HepG2 (cell line): ENCODE data around the gene ANXA2. TPM values are rescaled to one million over a fixed set of nuclear protein-coding genes. Genes with fewer than 3 reads are reported as not detected.

ENCODE experiments used
- CCDC6 ChIP-seq: sonication (generic); formaldehyde crosslinking; IDR thresholded peaks from 2 replicates; pipeline ENCODE4 v1.8.1; 2022; ENCODE audit warnings: mild to moderate bottlenecking, missing genetic modification reagents, moderate library complexity
- EED ChIP-seq: sonication (generic); formaldehyde crosslinking; IDR thresholded peaks from 2 replicates; pipeline ENCODE4 v1.5.0; 2020; ENCODE audit warnings: mild to moderate bottlenecking, missing genetic modification reagents
- FOXA3 ChIP-seq: IDR thresholded peaks from 2 replicates; pipeline ENCODE4 v1.6.1; 2016; ENCODE audit warnings: missing genetic modification reagents, missing compliant biosample characterization
- JUN ChIP-seq: sonication (generic); formaldehyde crosslinking; IDR thresholded peaks from 2 replicates; pipeline ENCODE4 v1.4.0; 2020; ENCODE audit warnings: mild to moderate bottlenecking, missing genetic modification reagents
- NR2C2 ChIP-seq: sonication (generic); formaldehyde crosslinking; IDR thresholded peaks from 2 replicates; pipeline ENCODE4 v1.4.0; 2020; ENCODE audit warnings: missing genetic modification reagents, mild to moderate bottlenecking, moderate library complexity, borderline replicate concordance
- RXRB ChIP-seq: IDR thresholded peaks from 2 replicates; pipeline ENCODE4 v1.6.1; 2016; ENCODE audit warnings: borderline replicate concordance, missing genetic modification reagents, missing compliant biosample characterization
- SIX4 ChIP-seq: sonication (generic); formaldehyde crosslinking; IDR thresholded peaks from 2 replicates; pipeline ENCODE4 v1.4.0; 2020; ENCODE audit warnings: missing genetic modification reagents
- THAP11 ChIP-seq: IDR thresholded peaks from 2 replicates; pipeline ENCODE4 v1.6.1; 2016; ENCODE audit warnings: missing biosample characterization, missing genetic modification reagents
- ZNF546 ChIP-seq: sonication (generic); formaldehyde crosslinking; conservative IDR thresholded peaks from 2 replicates; pipeline ENCODE4 v1.8.1; 2023; ENCODE audit warnings: mild to moderate bottlenecking, missing genetic modification reagents
- polyA plus RNA-seq, 8 experiments: library from polyadenylated mRNA; depleted of rRNA in 3 of 8; stranded (reverse) in 7 of 8; unstranded in 1 of 8; fragments of >200 nt; fragmentation: Illumina TruSeq in 4 of 8; extraction: Trizol in 4 of 8; gene quantifications; 2 replicates each; pipeline versions ENCODE4 v1.2.1 to v1.2.3, GENCODE V29; 2011 to 2016; ENCODE audit warnings: low read depth in 4 of 8, missing spikeins in 1 of 8, mixed read lengths in 1 of 8; ENCODE audit not compliant: insufficient read depth in 1 of 8
- total RNA-seq, 5 experiments: library from RNA; depleted of rRNA; stranded (reverse); fragments of >200 nt; fragmentation: Illumina TruSeq; extraction: Trizol; gene quantifications; 2 replicates each; pipeline ENCODE4 v1.2.3, GENCODE V29; 2016; ENCODE audit warnings: low read depth in 1 of 5
- TF ChIP-seq, protein P1 (sequence below), 2 experiments: sonication (generic) in 1 of 2; formaldehyde crosslinking in 1 of 2; IDR thresholded peaks; 2 replicates each; pipeline versions ENCODE4 v1.4.0 to v1.6.1; 2016 to 2020; ENCODE audit warnings: borderline replicate concordance in 1 of 2, low read depth in 1 of 2, mild to moderate bottlenecking in 1 of 2, missing genetic modification reagents in 1 of 2
- TF ChIP-seq, protein P2 (sequence below): sonication (generic); formaldehyde crosslinking; IDR thresholded peaks from 2 replicates; pipeline ENCODE4 v1.5.1; 2020; ENCODE audit warnings: mild to moderate bottlenecking, missing genetic modification reagents
- TF ChIP-seq, protein P3 (sequence below): sonication (generic); formaldehyde crosslinking; IDR thresholded peaks from 2 replicates; pipeline ENCODE4 v1.8.1; 2022; ENCODE audit warnings: low read depth, mild to moderate bottlenecking, missing genetic modification reagents
- TF ChIP-seq, protein P4 (sequence below): sonication (generic); formaldehyde crosslinking; conservative IDR thresholded peaks from 2 replicates; pipeline ENCODE4 v1.4.0; 2020; ENCODE audit warnings: mild to moderate bottlenecking, missing genetic modification reagents, moderate library complexity

Gene ANXA2
- total and polyA plus RNA-seq, 2 of the 13 experiments (the other 11 are each of a cell fraction or from before 2014, with no cell fraction given): 196 to 613 TPM

DNA sequence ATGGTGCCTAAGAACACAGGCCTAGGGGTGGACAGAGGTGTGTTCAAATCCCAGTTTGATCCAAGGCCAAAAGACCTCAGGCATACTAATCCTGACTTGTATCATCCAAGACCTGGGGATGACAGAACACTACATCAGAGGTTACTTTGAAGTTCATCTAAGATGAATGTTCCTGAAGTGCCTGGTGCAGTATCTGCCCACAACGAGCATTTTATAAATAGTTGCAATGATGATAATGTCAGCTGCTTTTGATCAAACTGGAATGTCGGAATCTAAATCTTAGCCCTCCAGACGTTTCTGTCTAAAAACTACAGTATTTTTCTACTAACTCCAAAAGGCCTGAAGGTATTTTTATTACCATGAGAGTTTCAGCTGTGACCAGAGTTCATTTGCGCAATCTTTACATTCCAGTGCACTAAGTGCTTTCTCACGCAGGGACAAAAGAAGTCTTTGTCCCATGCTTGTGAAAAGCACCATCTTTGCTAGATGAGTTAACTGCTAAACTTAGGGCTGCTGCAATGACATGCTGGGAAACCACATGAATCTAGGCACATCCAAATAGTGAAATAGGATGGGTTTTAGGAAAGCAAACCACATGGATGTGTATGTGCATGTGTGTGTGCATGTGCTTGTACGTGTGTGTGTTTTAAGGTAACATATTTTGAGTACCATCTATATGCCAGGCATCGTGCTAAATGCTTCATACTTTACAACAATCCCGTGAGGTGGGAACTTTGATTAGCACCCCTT, 18.1 kb downstream of the ANXA2 start (continued):
- TF ChIP-seq, protein P1, sequence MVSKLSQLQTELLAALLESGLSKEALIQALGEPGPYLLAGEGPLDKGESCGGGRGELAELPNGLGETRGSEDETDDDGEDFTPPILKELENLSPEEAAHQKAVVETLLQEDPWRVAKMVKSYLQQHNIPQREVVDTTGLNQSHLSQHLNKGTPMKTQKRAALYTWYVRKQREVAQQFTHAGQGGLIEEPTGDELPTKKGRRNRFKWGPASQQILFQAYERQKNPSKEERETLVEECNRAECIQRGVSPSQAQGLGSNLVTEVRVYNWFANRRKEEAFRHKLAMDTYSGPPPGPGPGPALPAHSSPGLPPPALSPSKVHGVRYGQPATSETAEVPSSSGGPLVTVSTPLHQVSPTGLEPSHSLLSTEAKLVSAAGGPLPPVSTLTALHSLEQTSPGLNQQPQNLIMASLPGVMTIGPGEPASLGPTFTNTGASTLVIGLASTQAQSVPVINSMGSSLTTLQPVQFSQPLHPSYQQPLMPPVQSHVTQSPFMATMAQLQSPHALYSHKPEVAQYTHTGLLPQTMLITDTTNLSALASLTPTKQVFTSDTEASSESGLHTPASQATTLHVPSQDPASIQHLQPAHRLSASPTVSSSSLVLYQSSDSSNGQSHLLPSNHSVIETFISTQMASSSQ (IDR thresholded peaks at IDR 0.05; ENCODE audit: low read depth): 0 out of 2 replicates have a peak, but pooled peaks have one; percentile 43
- TF ChIP-seq, protein P1 (CRISPR knock-in tag; IDR thresholded peaks at IDR 0.05; ENCODE audit: borderline replicate concordance): peak; percentile 77; the same call in 1 of the 2 replicates
- TF ChIP-seq NR2C2 (CRISPR knock-in tag): peak; percentile 39; the same call in 1 of the 2 replicates
- TF ChIP-seq JUN (CRISPR knock-in tag): no peak
- TF ChIP-seq ZNF546: no peak
- peak; percentile 92 for TF ChIP-seq FOXA3 (CRISPR knock-in tag)
- no peak for TF ChIP-seq EED (CRISPR knock-in tag)
- peak; percentile 68 for TF ChIP-seq THAP11
- peak; percentile 69; the same call in 1 of the 2 replicates for TF ChIP-seq CCDC6 (CRISPR knock-in tag)
- TF ChIP-seq, protein P2, sequence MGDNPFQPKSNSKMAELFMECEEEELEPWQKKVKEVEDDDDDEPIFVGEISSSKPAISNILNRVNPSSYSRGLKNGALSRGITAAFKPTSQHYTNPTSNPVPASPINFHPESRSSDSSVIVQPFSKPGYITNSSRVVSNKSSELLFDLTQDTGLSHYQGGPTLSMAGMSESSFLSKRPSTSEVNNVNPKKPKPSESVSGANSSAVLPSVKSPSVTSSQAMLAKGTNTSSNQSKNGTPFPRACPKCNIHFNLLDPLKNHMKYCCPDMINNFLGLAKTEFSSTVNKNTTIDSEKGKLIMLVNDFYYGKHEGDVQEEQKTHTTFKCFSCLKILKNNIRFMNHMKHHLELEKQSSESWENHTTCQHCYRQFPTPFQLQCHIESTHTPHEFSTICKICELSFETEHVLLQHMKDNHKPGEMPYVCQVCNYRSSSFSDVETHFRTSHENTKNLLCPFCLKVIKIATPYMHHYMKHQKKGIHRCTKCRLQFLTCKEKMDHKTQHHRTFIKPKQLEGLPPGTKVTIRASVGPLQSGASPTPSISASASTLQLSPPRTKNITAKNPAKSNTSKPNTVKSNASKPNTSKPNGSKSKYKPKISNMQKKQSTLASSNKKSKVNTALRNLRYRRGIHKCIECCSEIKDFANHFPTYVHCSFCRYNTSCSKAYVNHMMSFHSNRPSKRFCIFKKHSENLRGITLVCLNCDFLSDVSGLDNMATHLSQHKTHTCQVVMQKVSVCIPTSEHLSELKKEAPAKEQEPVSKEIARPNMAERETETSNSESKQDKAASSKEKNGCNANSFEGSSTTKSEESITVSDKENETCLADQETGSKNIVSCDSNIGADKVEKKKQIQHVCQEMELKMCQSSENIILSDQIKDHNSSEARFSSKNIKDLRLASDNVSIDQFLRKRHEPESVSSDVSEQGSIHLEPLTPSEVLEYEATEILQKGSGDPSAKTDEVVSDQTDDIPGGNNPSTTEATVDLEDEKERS: peak; percentile 40; the same call in 1 of the 2 replicates
- TF ChIP-seq, protein P3, sequence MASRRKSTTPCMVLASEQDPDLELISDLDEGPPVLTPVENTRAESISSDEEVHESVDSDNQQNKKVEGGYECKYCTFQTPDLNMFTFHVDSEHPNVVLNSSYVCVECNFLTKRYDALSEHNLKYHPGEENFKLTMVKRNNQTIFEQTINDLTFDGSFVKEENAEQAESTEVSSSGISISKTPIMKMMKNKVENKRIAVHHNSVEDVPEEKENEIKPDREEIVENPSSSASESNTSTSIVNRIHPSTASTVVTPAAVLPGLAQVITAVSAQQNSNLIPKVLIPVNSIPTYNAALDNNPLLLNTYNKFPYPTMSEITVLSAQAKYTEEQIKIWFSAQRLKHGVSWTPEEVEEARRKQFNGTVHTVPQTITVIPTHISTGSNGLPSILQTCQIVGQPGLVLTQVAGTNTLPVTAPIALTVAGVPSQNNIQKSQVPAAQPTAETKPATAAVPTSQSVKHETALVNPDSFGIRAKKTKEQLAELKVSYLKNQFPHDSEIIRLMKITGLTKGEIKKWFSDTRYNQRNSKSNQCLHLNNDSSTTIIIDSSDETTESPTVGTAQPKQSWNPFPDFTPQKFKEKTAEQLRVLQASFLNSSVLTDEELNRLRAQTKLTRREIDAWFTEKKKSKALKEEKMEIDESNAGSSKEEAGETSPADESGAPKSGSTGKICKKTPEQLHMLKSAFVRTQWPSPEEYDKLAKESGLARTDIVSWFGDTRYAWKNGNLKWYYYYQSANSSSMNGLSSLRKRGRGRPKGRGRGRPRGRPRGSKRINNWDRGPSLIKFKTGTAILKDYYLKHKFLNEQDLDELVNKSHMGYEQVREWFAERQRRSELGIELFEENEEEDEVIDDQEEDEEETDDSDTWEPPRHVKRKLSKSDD (CRISPR knock-in tag): peak; percentile 80; the same call in 1 of the 2 replicates
- TF ChIP-seq, protein P4, sequence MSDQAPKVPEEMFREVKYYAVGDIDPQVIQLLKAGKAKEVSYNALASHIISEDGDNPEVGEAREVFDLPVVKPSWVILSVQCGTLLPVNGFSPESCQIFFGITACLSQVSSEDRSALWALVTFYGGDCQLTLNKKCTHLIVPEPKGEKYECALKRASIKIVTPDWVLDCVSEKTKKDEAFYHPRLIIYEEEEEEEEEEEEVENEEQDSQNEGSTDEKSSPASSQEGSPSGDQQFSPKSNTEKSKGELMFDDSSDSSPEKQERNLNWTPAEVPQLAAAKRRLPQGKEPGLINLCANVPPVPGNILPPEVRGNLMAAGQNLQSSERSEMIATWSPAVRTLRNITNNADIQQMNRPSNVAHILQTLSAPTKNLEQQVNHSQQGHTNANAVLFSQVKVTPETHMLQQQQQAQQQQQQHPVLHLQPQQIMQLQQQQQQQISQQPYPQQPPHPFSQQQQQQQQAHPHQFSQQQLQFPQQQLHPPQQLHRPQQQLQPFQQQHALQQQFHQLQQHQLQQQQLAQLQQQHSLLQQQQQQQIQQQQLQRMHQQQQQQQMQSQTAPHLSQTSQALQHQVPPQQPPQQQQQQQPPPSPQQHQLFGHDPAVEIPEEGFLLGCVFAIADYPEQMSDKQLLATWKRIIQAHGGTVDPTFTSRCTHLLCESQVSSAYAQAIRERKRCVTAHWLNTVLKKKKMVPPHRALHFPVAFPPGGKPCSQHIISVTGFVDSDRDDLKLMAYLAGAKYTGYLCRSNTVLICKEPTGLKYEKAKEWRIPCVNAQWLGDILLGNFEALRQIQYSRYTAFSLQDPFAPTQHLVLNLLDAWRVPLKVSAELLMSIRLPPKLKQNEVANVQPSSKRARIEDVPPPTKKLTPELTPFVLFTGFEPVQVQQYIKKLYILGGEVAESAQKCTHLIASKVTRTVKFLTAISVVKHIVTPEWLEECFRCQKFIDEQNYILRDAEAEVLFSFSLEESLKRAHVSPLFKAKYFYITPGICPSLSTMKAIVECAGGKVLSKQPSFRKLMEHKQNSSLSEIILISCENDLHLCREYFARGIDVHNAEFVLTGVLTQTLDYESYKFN (CRISPR knock-in tag): peak; percentile 97
- TF ChIP-seq SIX4 (CRISPR knock-in tag): peak; percentile 70
- TF ChIP-seq RXRB (CRISPR knock-in tag): peak; percentile 83; the same call in 1 of the 2 replicates
